Colonic mucosa (tissue), 4 donors: Measurements from ENCODE around the gene ACTL9. TPM values are rescaled to one million over a fixed set of nuclear protein-coding genes. Genes with fewer than 3 reads are reported as not detected.

Experiments
- DNase-seq: peaks from one replicate; pipeline ENCODE4 v3.0.0-alpha.2; 2020
- H3K27ac ChIP-seq: fragments of 200-600 bp; one replicate; pipeline ENCODE4 v1.8.0; 2021
- H3K27me3 ChIP-seq: fragments of 200-600 bp; one replicate; pipeline ENCODE4 v1.8.0; 2021
- H3K36me3 ChIP-seq: fragments of 200-600 bp; one replicate; pipeline ENCODE4 v1.8.0; 2021
- H3K4me1 ChIP-seq: fragments of 200-600 bp; one replicate; pipeline ENCODE4 v1.8.0; 2021; ENCODE audit warnings: mild to moderate bottlenecking
- H3K4me3 ChIP-seq: fragments of 200-600 bp; one replicate; pipeline ENCODE4 v1.8.0; 2021
- H3K9ac ChIP-seq, 2 donors: one replicate each; pipeline ENCODE4 v1.7.0; 2013; ENCODE audit warnings: control low read depth in 2 of 2, low read depth in 2 of 2, low read length in 2 of 2
- H3K9me3 ChIP-seq: fragments of 200-600 bp; one replicate; pipeline ENCODE4 v1.8.0; 2021
- CTCF ChIP-seq: fragments of 200-600 bp; IDR thresholded peaks from one replicate; pipeline ENCODE4 v1.8.0; 2022; ENCODE audit warnings: antibody characterized with exemption, mild to moderate bottlenecking
- intact Hi-C: fragments of 100-400 bp; cut with DNase I; formaldehyde crosslinking; loops from one replicate; pipeline ENCODE4 v1.14.1; 2022
- total RNA-seq, 2 donors: library from RNA; stranded (reverse); fragmentation: NEBNext Ultra II Directional in 1 of 2; extraction: Animal tissue kit (Norgen Biotek cat#: 25700) in 1 of 2; gene quantifications; one replicate each; pipeline ENCODE4 v1.2.1, GENCODE V29; 2021
- donor health status: healthy.
- donor health status: DM: no; HTN: no; CAD: no.
- donor health status: DM: no; HTN: no; CAD: no.

Gene ACTL9
- total RNA-seq, 2 donors from 2014 or later: not detected

- no peaks in the 10 kb centered on the region for H3K36me3 ChIP-seq
- H3K27me3 ChIP-seq: no peaks in the 10 kb centered on the region
- no peak overlapping the region for H3K9ac ChIP-seq
- TF ChIP-seq CTCF: no peak
- intact Hi-C loops: no loop called here
- no peak overlapping the region for H3K27ac ChIP-seq
- no peaks in the 10 kb centered on the region for H3K9me3 ChIP-seq
- no peaks in the 10 kb centered on the region for H3K4me1 ChIP-seq
- no peak overlapping the region for H3K4me3 ChIP-seq
- no peak for DNase-seq
Measured at GRCh38 chr19:8682931-8683330, 15.7 kb downstream of the ACTL9 start.

GRCh38 chr19:8682472-8682871 lies 16.1 kb downstream of the ACTL9 start:
- Histone ChIP-seq H3K9me3 (no peaks in the 10 kb centered on the region), H3K27ac (no peak overlapping the region), H3K27me3 (no peaks in the 10 kb centered on the region), H3K4me1 (no peaks in the 10 kb centered on the region), H3K36me3 (no peaks in the 10 kb centered on the region), H3K4me3 (no peak overlapping the region), H3K9ac (no peak overlapping the region)
- no peak for TF ChIP-seq CTCF
- intact Hi-C loops: no loop called here
- DNase-seq: no peak

GRCh38 chr19:8681345-8682029 lies 17.1 kb downstream of the ACTL9 start:
- H3K4me3 ChIP-seq: no peak overlapping the region
- H3K9me3 ChIP-seq: no peaks in the 10 kb centered on the region
- H3K36me3 ChIP-seq: no peaks in the 10 kb centered on the region
- H3K4me1 ChIP-seq: no peaks in the 10 kb centered on the region
- TF ChIP-seq CTCF: no peak
- no peaks in the 10 kb centered on the region for H3K27me3 ChIP-seq
- no peak for DNase-seq
- no peak overlapping the region for H3K27ac ChIP-seq
- intact Hi-C loops: no loop called here
- H3K9ac ChIP-seq: no peak overlapping the region

- intact Hi-C loops: no loop called here
- H3K27ac ChIP-seq: no peak overlapping the region
- no peak for DNase-seq
- H3K27me3 ChIP-seq: no peaks in the 10 kb centered on the region
- no peak for TF ChIP-seq CTCF
- H3K4me3 ChIP-seq: no peak overlapping the region
- H3K9ac ChIP-seq: no peak overlapping the region
- H3K4me1 ChIP-seq: no peaks in the 10 kb centered on the region
- no peaks in the 10 kb centered on the region for H3K9me3 ChIP-seq
- no peaks in the 10 kb centered on the region for H3K36me3 ChIP-seq
Measured at GRCh38 chr19:8680676-8681344, 17.8 kb downstream of the ACTL9 start.

GRCh38 chr19:8678244-8678807 lies 20.3 kb downstream of the ACTL9 start:
- Histone ChIP-seq H3K36me3 (no peaks in the 10 kb centered on the region), H3K9ac (no peak overlapping the region), H3K4me3 (no peak overlapping the region), H3K27me3 (no peaks in the 10 kb centered on the region), H3K4me1 (no peaks in the 10 kb centered on the region), H3K27ac (no peak overlapping the region), H3K9me3 (no peaks in the 10 kb centered on the region)
- TF ChIP-seq CTCF: no peak
- no peak for DNase-seq
- intact Hi-C loops: no loop called here
